Stimulated activated CD8-positive, alpha-beta memory T cell treated with anti-CD3 and anti-CD28 coated beads, Interleukin-15, amount 100 ng/mL, for 24 hours (primary cell): ENCODE results near the gene UPF2.
"Not testable (repeated sequence)": the region's sequence is repeated elsewhere in the genome, so short reads cannot be mapped to it uniquely, and the experiment has no call there.

Experiments used
- DNase-seq: peaks from one replicate; pipeline ENCODE4 v3.0.0-alpha.2; 2020; ENCODE audit warnings: low read depth

The UPF2 gene

GRCh38 chr10:11901833-11902475 lies 140.7 kb downstream of the UPF2 start:
- DNase-seq = no peak

GRCh38 chr10:11901454-11901832 lies 141.2 kb downstream of the UPF2 start:
- no peak for DNase-seq

DNA sequence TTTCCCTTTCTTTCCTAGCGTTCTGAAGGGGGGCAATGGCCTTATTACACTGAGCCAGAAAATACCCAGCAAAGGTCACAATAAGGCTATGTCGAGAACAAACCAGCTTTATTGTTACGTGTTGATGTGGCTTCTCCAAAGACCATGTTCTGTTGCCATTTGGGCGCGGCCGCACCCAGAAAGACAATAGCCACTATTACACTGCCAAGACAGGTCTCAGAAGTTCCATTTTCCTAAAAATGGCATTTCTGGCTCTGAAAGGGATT lies 141.6 kb downstream of the UPF2 start:
- DNase-seq = no peak

DNA sequence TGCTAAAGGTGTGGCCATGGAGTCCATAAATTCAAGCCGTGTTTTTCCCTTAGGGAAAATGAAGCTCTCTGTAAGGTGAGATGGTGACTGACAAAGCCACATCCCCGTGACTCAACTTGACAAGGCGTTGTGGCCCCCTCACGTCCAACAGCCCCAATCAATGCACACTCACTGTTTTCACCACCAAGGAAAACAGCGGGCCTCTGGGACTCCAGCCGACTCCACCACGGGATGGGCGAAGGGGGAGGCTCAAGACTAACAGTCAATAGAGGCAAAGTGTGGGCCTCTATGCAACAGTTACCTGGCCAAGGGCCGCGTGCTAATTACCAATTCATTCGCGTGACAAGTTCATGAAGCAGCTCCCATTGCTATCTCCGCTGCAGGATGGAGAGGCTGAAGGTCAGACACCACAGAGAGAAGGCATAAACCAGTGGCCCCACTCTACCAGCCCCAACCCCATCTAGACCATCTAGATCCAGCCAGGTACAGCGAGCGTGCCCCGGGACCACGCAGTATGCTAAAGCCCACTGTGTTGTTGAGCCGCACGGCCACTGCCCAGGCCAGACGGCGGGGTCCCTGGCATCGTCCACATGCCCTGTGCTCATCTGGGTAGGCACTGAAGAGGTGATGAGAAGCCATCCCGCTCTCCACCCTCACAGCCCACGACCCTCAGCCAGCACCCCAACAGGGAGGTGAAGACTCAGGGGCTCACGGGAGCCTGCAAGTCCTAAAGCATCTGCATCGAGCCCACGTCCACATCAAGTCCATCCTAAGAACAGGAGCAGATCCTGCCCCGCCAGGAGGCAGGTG lies 143.3 kb downstream of the UPF2 start:
- no peak for DNase-seq

DNA sequence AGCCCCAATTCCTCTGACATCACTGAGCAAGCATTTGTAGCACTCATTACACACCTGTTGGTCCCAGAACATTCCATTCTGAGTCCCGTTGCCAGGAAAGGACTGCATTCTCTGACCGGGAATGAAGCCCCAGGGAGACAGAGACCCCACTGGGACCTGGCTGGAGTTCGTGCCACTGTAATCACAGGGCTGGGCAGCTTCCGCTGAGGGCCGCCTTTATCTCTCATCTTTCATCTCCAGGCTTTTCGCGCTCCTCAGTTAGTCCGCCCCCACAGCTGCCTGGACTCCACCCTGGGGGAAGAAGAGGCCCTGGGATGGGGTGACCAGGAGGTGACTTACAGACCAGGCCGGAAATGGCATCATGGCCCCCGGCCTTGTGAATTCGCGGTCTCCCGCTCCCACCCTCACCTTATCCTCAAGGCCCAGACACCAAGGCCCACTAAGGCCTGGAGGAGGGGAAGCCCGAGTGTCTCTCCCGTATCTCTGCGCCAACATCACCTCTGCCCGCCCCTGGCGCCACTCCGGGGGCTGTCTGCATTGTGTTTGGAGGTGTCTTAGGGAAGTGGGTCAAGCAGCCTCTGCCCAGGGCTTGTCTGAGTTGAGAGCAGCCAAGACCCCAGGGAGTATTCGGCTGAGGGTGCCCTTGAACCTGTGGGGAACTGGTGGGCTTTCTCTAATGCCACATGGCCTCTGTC lies 144.1 kb downstream of the UPF2 start:
- no peak for DNase-seq

DNA sequence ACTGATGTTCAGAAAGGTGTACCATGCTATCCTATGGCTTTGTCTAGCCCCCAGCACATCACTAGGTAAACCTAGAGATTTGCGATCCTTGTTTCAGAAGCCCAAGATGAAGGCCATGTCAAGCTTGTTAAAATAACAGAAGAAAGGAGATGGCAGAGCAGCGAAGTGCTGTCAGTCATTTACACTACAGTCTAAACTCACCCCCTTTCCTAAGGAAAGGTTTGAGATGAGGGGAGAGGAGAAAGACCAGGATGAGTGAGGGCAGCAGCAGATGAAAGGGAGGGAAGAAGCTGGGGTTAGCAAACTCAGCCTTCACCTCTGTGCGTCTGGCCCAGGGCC lies 144.6 kb downstream of the UPF2 start:
- DNase-seq = no peak

GRCh38 chr10:11896549-11897200 lies 145.9 kb downstream of the UPF2 start:
- no peak for DNase-seq

GRCh38 chr10:11895598-11895997 lies 147.0 kb downstream of the UPF2 start:
- DNase-seq = no peak

DNA sequence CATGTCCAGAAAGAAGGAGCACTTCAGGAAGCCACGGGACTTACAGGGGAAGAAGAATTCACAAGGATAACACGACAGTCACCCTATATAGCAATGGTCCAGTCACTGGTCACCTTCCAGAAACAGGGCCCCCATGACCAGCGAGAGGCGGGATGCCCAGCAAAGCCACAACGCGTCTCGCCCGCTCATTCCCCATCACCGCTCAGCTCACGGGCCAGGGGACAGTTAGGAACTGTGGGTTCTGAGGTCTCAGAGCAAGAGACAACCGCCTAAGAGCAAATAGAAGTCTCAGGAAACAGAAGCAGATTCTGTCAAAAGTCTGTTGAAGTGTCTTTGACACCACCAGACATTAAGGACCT lies 147.5 kb downstream of the UPF2 start:
- DNase-seq = no peak

- DNase-seq = no peak
These were observed 148.1 kb downstream of the UPF2 start for GRCh38 chr10:11894381-11895107.

- no peak for DNase-seq
These were observed 148.8 kb downstream of the UPF2 start for GRCh38 chr10:11893749-11894278.

DNA sequence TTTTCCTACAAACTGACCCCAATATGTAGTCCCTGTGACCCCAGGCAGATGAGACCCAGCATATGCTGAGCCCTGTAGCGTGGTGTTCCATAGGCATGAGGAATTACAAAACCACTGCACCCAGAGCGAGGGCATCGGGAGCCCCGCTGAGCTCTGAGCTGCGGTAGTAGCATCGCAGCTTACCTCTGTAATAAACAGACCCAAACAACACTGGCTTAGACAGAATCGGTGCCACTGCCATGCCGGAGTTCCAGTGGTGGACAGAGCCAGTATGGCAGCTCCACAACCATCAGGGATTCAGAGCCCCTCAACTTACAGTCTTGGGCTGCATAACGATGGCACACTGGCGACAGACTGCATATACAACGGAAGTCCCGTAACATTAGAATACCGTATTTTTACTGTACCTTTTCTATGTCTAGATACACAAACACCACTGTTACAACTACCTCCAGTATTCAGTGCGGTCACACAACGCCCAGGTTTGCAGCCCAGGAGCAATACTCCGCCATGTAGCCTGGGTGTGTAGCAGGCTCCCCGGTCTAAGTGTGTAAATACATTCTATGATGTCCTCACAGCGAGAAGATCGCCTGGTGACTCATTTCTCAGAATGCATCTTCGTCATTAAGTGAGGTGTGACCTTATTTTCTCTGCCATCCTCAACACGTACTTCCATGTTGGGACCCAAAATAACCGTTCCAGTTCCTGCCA lies 150.7 kb downstream of the UPF2 start:
- DNase-seq = no peak

DNA sequence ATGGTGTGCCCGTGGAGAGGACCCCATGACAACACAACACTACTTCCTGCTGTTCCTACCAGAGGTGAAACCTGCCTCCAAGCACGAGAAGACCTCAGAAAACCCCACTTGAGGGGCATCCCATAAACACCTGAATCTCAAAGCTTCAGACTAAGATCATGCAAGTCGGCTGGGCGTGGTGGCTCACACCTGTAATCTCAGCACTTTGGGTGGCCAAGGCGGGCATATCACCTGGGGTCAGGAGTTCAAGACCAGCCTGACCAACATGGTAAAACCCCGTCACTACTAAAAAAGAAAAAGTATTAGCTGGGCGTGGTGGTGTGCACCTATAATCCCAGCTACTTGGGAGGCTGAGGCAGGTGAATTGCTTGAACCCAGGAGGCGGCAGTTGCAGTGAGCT lies 153.3 kb downstream of the UPF2 start:
- DNase-seq = not testable (repeated sequence)

DNA sequence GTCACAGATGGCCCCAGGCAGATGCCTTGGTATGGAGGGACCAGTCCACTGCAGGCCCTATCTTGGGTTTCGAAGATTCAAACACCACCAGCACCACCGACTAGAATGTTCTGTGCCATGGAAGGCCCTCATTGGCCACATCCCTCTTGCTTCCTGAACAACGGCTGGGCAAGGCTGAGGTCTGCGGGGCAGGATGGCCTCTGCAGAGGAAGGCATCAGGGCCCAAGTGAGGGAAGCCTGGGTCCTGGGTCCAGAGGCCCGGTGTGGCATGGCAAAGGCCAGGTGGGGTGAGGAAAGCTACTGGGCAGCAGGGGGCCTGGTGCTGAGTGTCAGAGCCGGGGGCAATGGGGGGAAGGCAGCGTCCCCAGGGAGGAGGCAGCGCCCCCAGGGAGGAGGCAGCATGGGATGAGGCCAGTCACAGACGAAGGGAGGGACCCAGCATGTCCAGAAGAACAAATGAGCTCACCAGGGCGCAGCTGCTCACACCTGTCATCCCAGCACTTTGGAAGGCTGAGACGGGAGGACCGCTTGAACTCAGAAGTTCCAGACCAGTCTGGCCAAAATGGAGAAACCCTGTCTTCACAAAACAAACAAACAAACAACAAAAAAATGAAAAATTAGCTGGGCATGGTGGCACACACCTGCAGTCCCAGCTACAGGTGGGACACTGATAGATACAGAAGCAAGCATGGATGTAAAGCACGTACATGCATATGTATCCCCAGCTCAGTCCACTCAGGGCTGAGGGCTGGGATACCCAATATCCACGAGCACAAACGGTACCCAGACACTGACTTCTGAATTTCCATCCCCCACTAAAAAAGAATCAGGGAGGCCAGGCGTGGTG lies 155.0 kb downstream of the UPF2 start:
- DNase-seq = no peak

DNA sequence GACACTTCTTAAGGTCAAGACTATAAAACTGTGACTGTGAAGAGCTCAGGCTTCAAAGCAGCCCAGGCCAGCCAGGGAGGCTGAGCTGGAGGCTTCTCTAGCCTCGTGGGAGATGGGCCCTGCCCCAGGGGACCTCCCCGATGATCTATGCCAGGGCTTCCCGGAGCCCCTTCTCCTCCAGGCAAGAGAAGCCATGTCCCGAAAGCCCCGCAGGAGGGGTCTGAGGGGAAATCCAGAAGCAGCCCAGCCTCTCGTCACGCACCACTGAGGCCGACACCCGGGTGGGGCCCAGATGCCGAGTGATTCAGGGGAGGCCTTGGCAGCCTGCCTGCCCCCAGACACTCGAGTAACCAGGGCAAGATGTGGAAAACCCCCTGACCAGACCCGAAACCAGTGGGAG lies 155.8 kb downstream of the UPF2 start:
- no peak for DNase-seq

GRCh38 chr10:11886138-11886474 lies 156.5 kb downstream of the UPF2 start:
- no peak for DNase-seq

- no peak for DNase-seq
These were observed 157.0 kb downstream of the UPF2 start for GRCh38 chr10:11885437-11886137.

- no peak for DNase-seq
These were observed 157.7 kb downstream of the UPF2 start for GRCh38 chr10:11884706-11885423.

GRCh38 chr10:11882646-11883375 lies 159.8 kb downstream of the UPF2 start:
- no peak for DNase-seq
